Thyroid gland (tissue), 4 donors: ENCODE results near the gene CILP2. TPM values are rescaled to one million over a fixed set of nuclear protein-coding genes. Genes with fewer than 3 reads are reported as not detected.

ENCODE experiments used
- DNase-seq, 2 donors: peaks; one replicate each; pipeline ENCODE4 v3.0.0-alpha.2; 2019
- H3K27ac ChIP-seq, 3 donors: fragments of 200-600 bp; sonication (generic); 1 replicate in 2 of 3; 2 replicates in 1 of 3; pipeline ENCODE4 v1.5.1; 2016 to 2019; ENCODE audit warnings: mild to moderate bottlenecking in 1 of 3, moderate library complexity in 1 of 3
- H3K27me3 ChIP-seq: fragments of 200-600 bp; sonication (generic); one replicate; pipeline ENCODE4 v1.5.1; 2019
- H3K36me3 ChIP-seq, 2 donors: fragments of 200-600 bp; sonication (generic); one replicate each; pipeline ENCODE4 v1.5.1; 2016 to 2019
- H3K4me1 ChIP-seq, 2 donors: fragments of 200-600 bp; sonication (generic); one replicate each; pipeline ENCODE4 v1.5.1; 2017 to 2019
- H3K4me3 ChIP-seq, 3 donors: fragments of 200-600 bp; sonication (generic); replicated peaks in 1 of 3; 1 replicate in 2 of 3; 2 replicates in 1 of 3; pipeline ENCODE4 v1.5.1; 2016; ENCODE audit warnings: mild to moderate bottlenecking in 1 of 3
- H3K9me3 ChIP-seq: fragments of 200-600 bp; sonication (generic); one replicate; pipeline ENCODE4 v1.5.1; 2017
- CTCF ChIP-seq, 6 experiments: fragments of 200-600 bp in 3 of 6; fragments of 450-650 bp in 3 of 6; sonication (generic) in 3 of 6; IDR thresholded peaks; one replicate each; pipeline ENCODE4 v1.5.1; 2016 to 2019; ENCODE audit warnings: antibody characterized with exemption in 6 of 6, mild to moderate bottlenecking in 2 of 6, inconsistent platforms in 1 of 6, moderate library complexity in 1 of 6
- POLR2A ChIP-seq, 2 donors: fragments of 450-650 bp; IDR thresholded peaks; one replicate each; pipeline ENCODE4 v1.6.1; 2017; ENCODE audit warnings: antibody characterized with exemption in 2 of 2, mild to moderate bottlenecking in 2 of 2, moderate library complexity in 1 of 2
- WGBS, 2 donors: methylation state at CpG; one replicate each; pipeline ENCODE4 v1.1.5; 2017; 5-methylcytosine and 5-hydroxymethylcytosine counted together
- intact Hi-C: fragments of 100-400 bp; cut with DNase I; formaldehyde crosslinking; loops from one replicate; pipeline ENCODE4 v1.15.1; 2023
- total RNA-seq, 4 donors: library from RNA; depleted of rRNA; stranded (reverse); fragments of >200 nt; gene quantifications; one replicate each; pipeline ENCODE4 v1.2.3, GENCODE V29; 2016

Gene CILP2
- total RNA-seq, 4 donors from 2014 or later, result 0.63 to 4.2 (median 2.4) TPM

GRCh38 chr19:19550485-19550929 lies 12.4 kb downstream of the CILP2 start:
- Histone ChIP-seq H3K4me1 (no peaks in the 10 kb centered on the region), H3K4me3 (no peak overlapping the region), H3K27ac (no peak overlapping the region), H3K27me3 (no peaks in the 10 kb centered on the region), H3K9me3 (no peaks in the 10 kb centered on the region), H3K36me3 (no peaks in the 10 kb centered on the region)
- TF ChIP-seq POLR2A (IDR thresholded peaks at IDR 0.05) (no peak), CTCF (IDR thresholded peaks at IDR 0.05) (no peak)
- no peak for DNase-seq
- intact Hi-C loops, result no loop called here
- 54% methylated on average over 8 of the region's 8 CpGs; no CpG with 5 or more reads in 1 of the 2 donors for WGBS, 2 donors

GRCh38 chr19:19550972-19551852 lies 13.1 kb downstream of the CILP2 start:
- WGBS, 2 donors, result 83 to 87% methylated on average over 6 to 10 of the region's 10 CpGs
- intact Hi-C loops, result no loop called here
- Histone ChIP-seq H3K9me3 (no peaks in the 10 kb centered on the region), H3K4me1 (no peaks in the 10 kb centered on the region), H3K36me3 (no peaks in the 10 kb centered on the region), H3K4me3 (no peak overlapping the region), H3K27ac (no peak overlapping the region), H3K27me3 (no peaks in the 10 kb centered on the region)
- no peak for TF ChIP-seq CTCF (IDR thresholded peaks at IDR 0.05)
- no peak for TF ChIP-seq POLR2A (IDR thresholded peaks at IDR 0.05)
- no peak for DNase-seq

GRCh38 chr19:19551853-19552192 lies 13.8 kb downstream of the CILP2 start:
- Histone ChIP-seq H3K27me3 (no peaks in the 10 kb centered on the region), H3K9me3 (no peaks in the 10 kb centered on the region), H3K27ac (no peak overlapping the region), H3K4me1 (no peaks in the 10 kb centered on the region), H3K4me3 (no peak overlapping the region), H3K36me3 (no peaks in the 10 kb centered on the region)
- no peak for DNase-seq
- WGBS, 2 donors, result 50 to 83% methylated on average over 2 to 14 of the region's 14 CpGs
- TF ChIP-seq POLR2A (IDR thresholded peaks at IDR 0.05), result no peak
- no peak for TF ChIP-seq CTCF (IDR thresholded peaks at IDR 0.05)
- intact Hi-C loops, result no loop called here

GRCh38 chr19:19552798-19553197 lies 14.7 kb downstream of the CILP2 start:
- H3K27ac ChIP-seq, result no peak overlapping the region
- no peak overlapping the region for H3K4me3 ChIP-seq
- H3K9me3 ChIP-seq, result no peaks in the 10 kb centered on the region
- no peak for TF ChIP-seq POLR2A (IDR thresholded peaks at IDR 0.05)
- peak; percentile 14 to 49 (median 34) for TF ChIP-seq CTCF (IDR thresholded peaks at IDR 0.05)
- peak in 1 of 2 donors; percentile 33 for DNase-seq
- intact Hi-C loops, result no loop called here
- H3K36me3 ChIP-seq, result no peaks in the 10 kb centered on the region
- no peaks in the 10 kb centered on the region for H3K27me3 ChIP-seq
- WGBS, 2 donors, result 46 to 60% methylated on average over 4 of the region's 6 CpGs
- no peaks in the 10 kb centered on the region for H3K4me1 ChIP-seq

- intact Hi-C loops, result no loop called here
- H3K27me3 ChIP-seq, result no peaks in the 10 kb centered on the region
- no peak for DNase-seq
- H3K27ac ChIP-seq, result no peak overlapping the region
- WGBS, 2 donors, result 95 to 97% methylated on average over 7 to 10 of the region's 10 CpGs
- no peaks in the 10 kb centered on the region for H3K36me3 ChIP-seq
- no peak overlapping the region for H3K4me3 ChIP-seq
- no peaks in the 10 kb centered on the region for H3K4me1 ChIP-seq
- no peak for TF ChIP-seq POLR2A (IDR thresholded peaks at IDR 0.05)
- no peak for TF ChIP-seq CTCF (IDR thresholded peaks at IDR 0.05)
- H3K9me3 ChIP-seq, result no peaks in the 10 kb centered on the region
Observed at GRCh38 chr19:19553670-19554069, 15.6 kb downstream of the CILP2 start.
